Measurements from ENCODE around the gene FBXL3.
"Not testable (repeated sequence)": the region's sequence is repeated elsewhere in the genome, so short reads cannot be mapped to it uniquely, and the experiment has no call there.

FBXL3 gene

GRCh38 chr13:76983676-76984075 lies 43.3 kb downstream of the FBXL3 start:
- no peak for DNase-seq (ENCODE audit: low read depth)

DNA sequence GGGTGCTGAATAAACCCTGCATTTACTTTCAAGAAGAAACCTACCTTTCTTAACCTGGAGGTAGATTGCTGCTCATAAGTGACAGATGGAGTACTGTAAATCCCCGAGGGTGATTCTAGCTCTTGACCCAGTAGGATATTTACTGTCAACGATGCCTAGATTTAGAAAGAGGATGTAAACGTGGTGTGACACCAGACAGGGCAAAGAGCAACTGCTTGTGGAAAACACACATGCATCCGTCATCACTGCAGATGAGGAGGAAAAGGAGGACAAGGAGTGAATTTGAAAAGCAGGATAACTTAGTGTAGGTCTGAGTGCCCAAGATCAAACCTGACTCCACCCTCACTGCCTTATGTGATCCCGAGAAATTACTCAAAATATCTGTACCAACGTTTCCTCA lies 44.9 kb downstream of the FBXL3 start:
- no peak for DNase-seq (ENCODE audit: low read depth)

DNA sequence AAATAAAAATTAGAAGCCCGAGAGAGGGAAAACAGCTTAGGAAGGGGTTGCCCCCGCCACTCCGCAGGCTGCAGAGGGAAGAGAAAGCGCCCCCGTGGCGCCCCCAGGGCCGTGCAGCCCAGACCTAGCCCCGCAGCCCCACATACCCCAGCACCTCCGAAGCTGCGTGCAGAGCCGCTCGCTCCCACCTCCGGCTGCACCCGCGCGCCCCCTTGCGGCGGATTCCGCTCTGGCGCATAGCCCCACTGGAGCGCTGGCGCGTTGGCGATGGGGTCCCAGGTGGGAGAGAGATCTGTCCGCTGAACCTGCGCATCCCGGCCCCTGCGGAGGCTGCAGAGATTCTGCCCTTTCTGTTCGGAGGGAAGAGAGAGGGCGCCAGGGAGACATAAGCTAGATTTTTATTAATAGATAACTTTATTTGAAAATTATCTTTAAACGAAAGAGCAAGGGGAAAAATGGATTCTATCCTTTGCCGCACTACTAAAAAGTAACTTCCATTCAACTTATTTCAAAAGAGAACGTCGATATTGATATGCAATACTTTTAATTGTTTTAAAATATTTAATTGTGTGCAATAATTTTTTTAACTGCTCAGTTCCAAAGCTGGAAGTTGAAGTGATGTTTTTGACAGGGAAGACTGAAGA lies 46.8 kb downstream of the FBXL3 start:
- DNase-seq (ENCODE audit: low read depth) = peak; percentile 86

DNA sequence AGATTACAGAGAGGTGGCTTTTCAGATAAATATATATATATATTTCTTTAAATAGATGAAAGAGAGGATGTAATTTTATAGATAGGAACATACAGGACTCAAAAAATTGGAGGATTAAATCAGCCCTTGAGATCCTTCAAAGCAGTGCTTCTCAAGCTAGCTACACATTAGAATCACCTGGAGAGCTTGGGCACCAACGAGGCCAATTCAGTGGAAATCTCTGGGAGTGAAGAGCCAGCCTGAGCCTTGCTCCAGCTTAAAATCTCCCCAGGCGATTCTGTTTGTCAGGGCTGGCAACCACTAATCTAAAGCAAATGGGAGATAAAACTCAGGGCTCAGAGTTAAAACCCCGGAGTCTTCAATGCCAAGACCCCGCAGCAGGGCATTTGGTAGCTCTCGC lies 50.0 kb downstream of the FBXL3 start:
- no peak for DNase-seq (ENCODE audit: low read depth)

- DNase-seq (ENCODE audit: low read depth) = no peak
These were observed 50.5 kb downstream of the FBXL3 start for GRCh38 chr13:76976490-76976889.

DNA sequence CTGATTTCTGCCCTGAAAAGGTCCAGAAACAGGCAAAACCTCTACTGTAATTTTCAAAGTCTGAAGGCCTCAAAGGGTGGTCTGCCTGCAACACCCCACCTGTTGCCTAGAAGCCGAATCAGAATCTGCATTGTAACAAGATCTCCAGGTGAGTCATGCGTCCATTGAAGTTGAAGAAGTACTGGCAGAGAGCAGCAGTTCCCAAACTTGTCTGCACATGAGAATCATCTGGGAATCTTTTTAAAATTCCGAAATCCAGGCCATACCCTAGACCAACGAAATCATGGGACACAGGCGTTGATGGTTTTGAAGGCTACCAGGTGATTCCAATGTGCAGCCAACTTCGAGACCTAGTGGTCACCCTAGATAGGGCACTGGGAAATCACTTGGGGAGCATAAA lies 51.1 kb downstream of the FBXL3 start:
- no peak for DNase-seq (ENCODE audit: low read depth)

- no peak for DNase-seq (ENCODE audit: low read depth)
These were observed 52.4 kb downstream of the FBXL3 start for GRCh38 chr13:76974618-76974975.

- DNase-seq (ENCODE audit: low read depth) = no peak
These were observed 52.9 kb downstream of the FBXL3 start for GRCh38 chr13:76973920-76974617.

GRCh38 chr13:76971851-76972829 lies 54.8 kb downstream of the FBXL3 start:
- DNase-seq (ENCODE audit: low read depth) = no peak

- no peak for DNase-seq (ENCODE audit: low read depth)
These were observed 55.7 kb downstream of the FBXL3 start for GRCh38 chr13:76971215-76971614.

DNA sequence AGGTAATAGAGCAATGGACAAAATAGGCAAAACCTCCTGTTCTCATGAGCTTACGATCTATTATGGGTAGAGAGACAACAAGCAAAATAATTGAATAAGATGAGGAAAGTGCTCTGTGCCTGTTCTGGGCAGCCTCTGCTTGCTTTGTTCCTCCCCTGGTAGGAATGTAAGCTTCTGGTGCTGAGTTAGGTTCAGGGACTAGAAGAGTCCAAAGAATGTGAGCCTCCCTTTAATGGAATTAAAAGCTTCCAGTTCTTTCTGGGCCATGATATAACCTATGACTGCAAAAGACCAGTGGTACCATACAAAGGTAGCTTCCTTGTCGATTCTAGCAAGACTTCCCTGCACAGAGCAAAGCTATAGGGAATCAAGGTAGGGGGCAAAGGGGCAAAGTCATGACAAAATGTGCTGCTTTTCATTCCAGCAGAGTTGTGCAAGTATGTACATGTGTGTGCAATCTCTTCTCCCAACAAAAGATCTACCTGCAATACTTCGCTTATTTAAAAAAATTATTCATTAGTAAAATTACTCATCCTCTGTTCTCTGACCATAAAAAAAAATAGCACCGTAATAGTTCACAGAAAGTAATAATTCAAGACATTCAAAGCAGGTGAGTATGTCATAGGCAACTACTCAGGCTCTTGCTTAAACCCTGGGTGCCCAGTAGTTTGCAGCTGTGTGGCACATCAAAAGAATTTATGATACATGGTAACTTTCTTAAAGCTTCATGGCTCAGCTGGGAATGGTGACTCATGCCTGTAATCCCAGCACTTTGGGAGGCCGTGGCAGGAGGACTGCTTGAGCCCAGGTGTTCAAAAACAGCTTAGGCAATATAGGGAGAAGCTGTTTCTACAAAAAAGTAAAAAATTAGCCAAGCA lies 57.2 kb downstream of the FBXL3 start:
- DNase-seq (ENCODE audit: low read depth) = no peak

DNA sequence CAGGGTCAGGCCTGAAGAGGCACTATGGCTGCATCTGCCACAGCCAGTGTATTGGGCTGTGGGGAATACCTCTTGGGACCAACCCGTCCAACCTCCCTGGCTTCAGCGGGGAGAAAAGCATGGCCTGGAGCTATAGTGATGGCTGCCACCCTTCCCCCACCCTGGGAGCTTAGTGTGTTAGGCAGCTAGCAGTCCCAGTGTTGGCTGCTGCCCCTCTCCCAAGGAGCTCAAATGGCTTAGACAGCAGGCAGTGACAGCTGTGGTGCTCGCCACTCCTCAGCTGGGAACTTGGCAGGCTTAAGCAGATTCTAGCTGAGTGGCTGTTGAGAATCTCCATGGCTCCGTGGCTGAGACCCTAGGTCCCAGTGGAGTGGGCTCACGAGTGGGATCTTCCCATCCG lies 58.9 kb downstream of the FBXL3 start:
- no peak for DNase-seq (ENCODE audit: low read depth)

DNA sequence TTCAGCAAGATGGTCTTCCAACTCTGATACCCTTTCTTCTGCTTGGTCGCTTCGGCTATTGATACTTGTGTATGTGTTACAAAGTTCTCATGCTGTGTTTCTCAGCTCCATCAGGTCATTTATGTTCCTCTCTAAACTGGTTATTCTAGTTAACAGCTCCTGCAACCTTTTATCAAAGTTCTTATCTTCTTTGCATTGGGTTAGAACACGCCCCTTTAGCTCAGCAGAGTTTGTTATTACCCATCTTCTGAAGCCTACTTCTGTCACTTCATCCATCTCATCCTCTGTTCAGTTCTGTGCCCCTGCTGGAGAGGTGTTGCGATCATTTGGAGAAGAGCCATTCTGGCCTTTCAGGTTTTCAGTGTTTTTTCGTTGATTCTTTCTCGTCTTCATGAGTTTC lies 59.9 kb downstream of the FBXL3 start:
- no peak for DNase-seq (ENCODE audit: low read depth)

GRCh38 chr13:76965759-76966421 lies 61.1 kb downstream of the FBXL3 start:
- no peak for DNase-seq (ENCODE audit: low read depth)

DNA sequence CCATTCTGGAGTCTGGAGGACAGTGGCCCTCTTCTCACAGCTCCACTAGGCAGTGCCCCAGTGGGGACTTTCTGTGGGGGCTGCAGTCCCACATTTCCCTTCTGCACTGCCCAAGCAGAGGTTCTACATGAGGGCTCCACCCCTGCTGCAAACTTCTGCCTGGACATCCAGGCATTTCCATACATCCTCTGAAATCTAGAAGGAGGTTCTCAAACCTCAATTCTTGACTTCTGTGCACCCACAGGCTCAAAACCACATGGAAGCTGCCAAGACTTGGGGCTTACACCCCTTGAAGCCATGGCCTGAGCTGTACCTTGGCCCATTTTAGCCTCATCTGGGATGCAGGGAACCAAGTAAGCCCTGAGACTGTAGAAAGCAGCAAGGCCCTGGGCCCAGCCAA lies 67.2 kb downstream of the FBXL3 start:
- not testable (repeated sequence) for DNase-seq (ENCODE audit: low read depth)

DNA sequence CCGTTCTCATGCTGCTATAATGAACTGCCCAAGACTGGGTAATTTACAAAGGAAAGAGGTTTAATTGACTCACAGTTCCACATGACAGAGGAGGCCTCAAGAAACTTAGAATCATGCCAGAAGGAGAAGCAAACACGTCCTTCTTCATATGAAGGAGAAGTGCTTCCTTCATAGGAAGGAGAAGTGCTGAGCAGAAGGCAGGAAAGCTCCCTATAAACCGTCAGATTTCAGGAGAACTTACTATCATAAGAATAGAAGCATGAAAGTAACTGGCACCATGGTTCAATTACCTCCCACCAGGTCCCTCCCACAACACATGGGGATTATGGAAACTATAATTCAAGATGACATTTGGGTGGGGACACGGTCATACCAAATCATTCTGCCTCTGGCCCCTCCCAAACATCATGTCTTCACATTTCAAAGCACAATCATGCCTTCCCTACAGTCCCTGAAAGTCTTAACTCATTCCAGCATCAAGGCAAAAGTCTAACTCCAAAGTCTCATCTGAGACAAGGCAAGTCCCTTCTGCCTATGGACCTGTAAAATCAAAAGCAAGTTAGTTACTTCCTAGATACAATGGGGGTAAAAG lies 68.0 kb downstream of the FBXL3 start:
- DNase-seq (ENCODE audit: low read depth) = no peak

DNA sequence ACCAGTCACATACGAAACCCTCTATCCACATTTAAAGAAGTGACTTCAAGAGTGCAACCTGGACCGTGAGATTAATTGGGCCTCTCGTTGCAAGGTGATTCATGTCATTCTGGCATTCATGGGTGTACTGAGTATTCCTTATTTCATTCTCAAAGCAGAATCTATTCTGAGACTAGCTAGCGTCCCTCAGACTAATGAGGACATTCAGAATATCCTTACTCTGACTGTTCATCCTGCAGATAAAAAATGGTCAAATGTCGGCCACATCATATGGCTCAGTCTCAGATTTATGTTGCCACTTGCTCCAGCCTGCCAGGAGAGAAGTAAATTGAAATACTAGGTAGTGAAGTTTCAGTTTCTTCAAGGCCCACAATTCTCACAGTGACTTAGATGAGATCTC lies 71.3 kb downstream of the FBXL3 start:
- no peak for DNase-seq (ENCODE audit: low read depth)

All from activated T-cell treated with anti-CD3 and anti-CD28 coated beads for 48 hours (primary cell).